K562 (cell line): ENCODE results near the gene MAGT1. TPM values are rescaled to one million over a fixed set of nuclear protein-coding genes. Genes with fewer than 3 reads are reported as not detected.
A peak's percentile ranks its signal among the peaks of the same experiment; 100 is the strongest.

Experiments
- ATAC-seq: fragments of 200-7000 bp; cut with Tn5 transposase; 3 replicates; pipeline ENCODE4 v1.9.1; 2020; ENCODE audit warnings: moderate library complexity
- BruUV-seq: library from RNA; stranded (reverse); fragments of 400-500 nt; replicated peaks from 2 replicates; lab custom pipeline; 2021; lab: Mats Ljungman, UMichigan
- CTCF ChIA-PET: fragments of 300-600 bp; formaldehyde crosslinking; extraction: SDS; loops from one replicate; lab custom pipeline; 2021; ENCODE audit warnings: low intra/inter-chr PET ratio; lab: Yijun Ruan, JAX
- POLR2A ChIA-PET: fragments of 300-600, 350-650 bp; sonication (Branson Sonifier 250); formaldehyde crosslinking; extraction: SDS; loops from one replicate; lab custom pipeline; 2021; ENCODE audit warnings: antibody characterized with exemption, inconsistent platforms; lab: Yijun Ruan, JAX
- DNase-seq, 4 experiments: peaks; one replicate each; pipeline versions ENCODE4 v3.0.0 to v3.0.0-alpha.2; 2011 to 2018; ENCODE audit warnings: low spot score in 3 of 4, mixed read lengths in 3 of 4; ENCODE audit errors: extremely low read depth in 1 of 4
- FAIRE-seq: peaks from 2 replicates; lab custom pipeline; 2011; peaks lifted over from hg19 to GRCh38; lab: Jason Lieb, UNC
- H2AFZ ChIP-seq: 2 replicates; pipeline ENCODE4 v1.6.0; 2011; ENCODE audit warnings: low read depth, low read length, control low read depth, inconsistent platforms
- H3K27ac ChIP-seq: fragments of 200-600 bp; 3 replicates; pipeline ENCODE4 v1.8.0; 2011; ENCODE audit warnings: low read depth, mild to moderate bottlenecking, control low read depth, inconsistent platforms, low read length, moderate library complexity, mixed read lengths; ENCODE audit errors: extremely low read depth
- H3K27me3 ChIP-seq, 2 experiments: fragments of 300-600 bp in 1 of 2; 2 replicates in 1 of 2; 3 replicates in 1 of 2; pipeline versions ENCODE4 v1.6.0 to v1.8.0; 2011; ENCODE audit warnings: inconsistent platforms in 2 of 2, low read length in 2 of 2, mild to moderate bottlenecking in 1 of 2, mixed read lengths in 1 of 2, moderate library complexity in 1 of 2; ENCODE audit not compliant: control insufficient read depth in 2 of 2, insufficient read depth in 2 of 2
- H3K36me3 ChIP-seq: fragments of 300-600 bp; 3 replicates; pipeline ENCODE4 v1.8.0; 2011; ENCODE audit warnings: mild to moderate bottlenecking, low read length, inconsistent platforms; ENCODE audit not compliant: control insufficient read depth, insufficient read depth
- H3K4me1 ChIP-seq, 2 experiments: fragments of 200-600 bp in 1 of 2; replicated peaks in 1 of 2; 2 replicates in 1 of 2; 3 replicates in 1 of 2; pipeline versions ENCODE4 v1.5.1 to v1.8.0; 2011; ENCODE audit warnings: inconsistent platforms in 2 of 2, low read length in 2 of 2, mild to moderate bottlenecking in 1 of 2, mixed read lengths in 1 of 2, moderate library complexity in 1 of 2; ENCODE audit not compliant: control insufficient read depth in 2 of 2, insufficient read depth in 2 of 2
- H3K4me2 ChIP-seq: 2 replicates; pipeline ENCODE4 v1.6.1; 2011; ENCODE audit warnings: low read length, control low read depth, inconsistent platforms, mixed read lengths; ENCODE audit not compliant: insufficient read depth
- H3K4me3 ChIP-seq: fragments of 200-600 bp; sonication (generic), shearing (Covaris generic); 2 replicates; pipeline ENCODE4 v1.5.1; 2016; ENCODE audit warnings: control low read depth, inconsistent platforms
- H3K79me2 ChIP-seq: fragments of 200-600 bp; 3 replicates; pipeline ENCODE4 v1.8.0; 2011; ENCODE audit warnings: low read length, inconsistent platforms; ENCODE audit not compliant: control insufficient read depth, insufficient read depth
- H3K9ac ChIP-seq, 2 experiments: 2 replicates each; pipeline versions ENCODE4 v1.6.0 to v1.6.1; 2011; ENCODE audit warnings: low read depth in 2 of 2, low read length in 2 of 2, control low read depth in 1 of 2, inconsistent platforms in 1 of 2, mild to moderate bottlenecking in 1 of 2, mixed read lengths in 1 of 2; ENCODE audit not compliant: insufficient read depth in 1 of 2
- H3K9me1 ChIP-seq: one replicate; pipeline ENCODE4 v1.6.0; 2011; ENCODE audit warnings: inconsistent platforms, mild to moderate bottlenecking, low read length, moderate library complexity; ENCODE audit not compliant: control insufficient read depth, insufficient read depth
- H3K9me3 ChIP-seq: replicated peaks from 2 replicates; pipeline ENCODE4 v1.5.1; 2011; ENCODE audit warnings: low read depth, low read length, inconsistent platforms; ENCODE audit not compliant: control insufficient read depth, insufficient read depth
- H4K20me1 ChIP-seq: replicated peaks from 2 replicates; pipeline ENCODE4 v1.6.1; 2011; ENCODE audit warnings: low read length, inconsistent platforms, mixed read lengths; ENCODE audit not compliant: control insufficient read depth, insufficient read depth
- ARID1B ChIP-seq: fragments of 450-650 bp; IDR thresholded peaks from 2 replicates; pipeline ENCODE4 v1.6.1; 2016; ENCODE audit warnings: antibody characterized with exemption, mild to moderate bottlenecking, inconsistent platforms
- CBFA2T2 ChIP-seq: fragments of 450-650 bp; conservative IDR thresholded peaks from 2 replicates; pipeline ENCODE4 v1.6.1; 2017; ENCODE audit warnings: mild to moderate bottlenecking
- CBFA2T3 ChIP-seq: fragments of 450-650 bp; IDR thresholded peaks from 2 replicates; pipeline ENCODE4 v1.6.1; 2017
- DPF2 ChIP-seq: fragments of 450-650 bp; IDR thresholded peaks from 2 replicates; pipeline ENCODE4 v1.6.1; 2016
- FOXJ2 ChIP-seq: fragments of 200-800 bp; sonication (Bioruptor generic); IDR thresholded peaks from 2 replicates; pipeline ENCODE4 v1.6.1; 2016; ENCODE audit warnings: missing genetic modification characterization, missing compliant biosample characterization
- FOXK2 ChIP-seq, 2 experiments: fragments of 450-650 bp; IDR thresholded peaks in 1 of 2; conservative IDR thresholded peaks in 1 of 2; 2 replicates each; pipeline ENCODE4 v1.6.1; 2016; ENCODE audit warnings: low read depth in 2 of 2, mild to moderate bottlenecking in 1 of 2
- KDM1A ChIP-seq, 2 experiments: fragments of 450-650 bp; IDR thresholded peaks; 2 replicates each; pipeline ENCODE4 v1.6.1; 2016; ENCODE audit warnings: mild to moderate bottlenecking in 2 of 2
- MEIS2 ChIP-seq: fragments of 450-650 bp; IDR thresholded peaks from 2 replicates; pipeline ENCODE4 v1.6.1; 2014; ENCODE audit warnings: mild to moderate bottlenecking; ENCODE audit not compliant: partially characterized antibody
- NCOR1 ChIP-seq: fragments of 450-650 bp; IDR thresholded peaks from 2 replicates; pipeline ENCODE4 v1.6.1; 2016; ENCODE audit warnings: mild to moderate bottlenecking, moderate library complexity
- NFE2 ChIP-seq: IDR thresholded peaks from 2 replicates; pipeline ENCODE4 v1.6.1; 2014; ENCODE audit warnings: antibody characterized with exemption, low read depth
- PBX2 ChIP-seq, 2 experiments: IDR thresholded peaks in 1 of 2; conservative IDR thresholded peaks in 1 of 2; 2 replicates each; pipeline ENCODE4 v1.6.1; 2016; ENCODE audit warnings: low read depth in 2 of 2, mild to moderate bottlenecking in 1 of 2, missing compliant biosample characterization in 1 of 2, missing genetic modification characterization in 1 of 2, moderate library complexity in 1 of 2
- SIN3A ChIP-seq, 2 experiments: fragments of 150-350 bp in 1 of 2; IDR thresholded peaks; 2 replicates each; pipeline ENCODE4 v1.6.1; 2011 to 2016; ENCODE audit warnings: borderline replicate concordance in 2 of 2, low read depth in 2 of 2, low read length in 2 of 2, mild to moderate bottlenecking in 2 of 2, moderate library complexity in 2 of 2; ENCODE audit not compliant: control insufficient read depth in 1 of 2
- SMARCA4 ChIP-seq: fragments of 450-650 bp; IDR thresholded peaks from 2 replicates; pipeline ENCODE4 v1.6.1; 2016
- TAL1 ChIP-seq: fragments of 450-650 bp; IDR thresholded peaks from 2 replicates; pipeline ENCODE4 v1.6.1; 2016; ENCODE audit warnings: mild to moderate bottlenecking
- TEAD4 ChIP-seq, 2 experiments: sonication (generic) in 1 of 2; formaldehyde crosslinking in 1 of 2; IDR thresholded peaks; 2 replicates each; pipeline versions ENCODE4 v1.6.1 to v1.8.0; 2012 to 2022; ENCODE audit warnings: borderline replicate concordance in 1 of 2, inconsistent platforms in 1 of 2, low read length in 1 of 2, mild to moderate bottlenecking in 1 of 2, missing genetic modification reagents in 1 of 2
- ZFP30 ChIP-seq: fragments of 250-450 bp; sonication (Bioruptor Pico); IDR thresholded peaks from 2 replicates; pipeline ENCODE4 v1.8.0; 2022; ENCODE audit warnings: moderate library complexity, mild to moderate bottlenecking, inconsistent platforms, borderline replicate concordance
- ZNF584 ChIP-seq: fragments of 200-800 bp; sonication (Bioruptor generic); IDR thresholded peaks from 2 replicates; pipeline ENCODE4 v1.6.1; 2016; ENCODE audit warnings: low read depth, mild to moderate bottlenecking, missing genetic modification characterization, missing compliant biosample characterization
- WGBS: fragments of 100-300 bp; shearing (Covaris generic); methylation state at CpG from one replicate; pipeline ENCODE4 v1.1.6; 2016; ENCODE audit warnings: low coverage, mixed read lengths; ENCODE audit not compliant: insufficient coverage; ENCODE audit errors: missing lambda C conversion rate; 5-methylcytosine and 5-hydroxymethylcytosine counted together
- in situ Hi-C: fragments of 300-500 bp; cut with MboI; formaldehyde crosslinking; loops from 4 replicates; pipeline ENCODE4 v1.15.0; 2018; ENCODE audit warnings: inconsistent platforms, mixed read lengths
- intact Hi-C: fragments of 100-400 bp; cut with micrococcal nuclease; formaldehyde crosslinking; loops from 2 replicates; pipeline ENCODE4 v1.14.2; 2022
- polyA plus RNA-seq, 8 experiments: library from polyadenylated mRNA; depleted of rRNA in 4 of 8; stranded (reverse) in 5 of 8; unstranded in 3 of 8; fragments of >200 nt; fragmentation: Nextera tagmentation in 2 of 8; fragmentation: Illumina TruSeq in 1 of 8; extraction: Ambion mirVana in 2 of 8; extraction: Trizol in 1 of 8; gene quantifications; 2 replicates each; pipeline versions ENCODE4 v1.2.1 to v1.2.3, GENCODE V29; 2011 to 2014; ENCODE audit warnings: inconsistent platforms in 1 of 8, missing spikeins in 1 of 8
- total RNA-seq, 7 experiments: library from RNA; depleted of rRNA in 6 of 7; stranded (reverse); fragments of >200 nt in 6 of 7; fragmentation: Illumina TruSeq in 2 of 7; extraction: Trizol in 2 of 7; gene quantifications; 2 replicates each; pipeline versions ENCODE4 v1.2.1 to v1.2.3, GENCODE V29; 2011 to 2021; ENCODE audit warnings: low replicate concordance in 1 of 7

The MAGT1 gene
- total and polyA plus RNA-seq, 9 of the 15 experiments (the other 6 are each of a cell fraction or from before 2014, with no cell fraction given): 15.5 to 46.2 (median 28.8) TPM

GRCh38 chrX:77924320-77924859 is 29.2 kb upstream of the MAGT1 start:
- Histone ChIP-seq H3K4me2 (peak overlapping the region; percentile 25; the same call in 1 of the 2 replicates), H3K9ac (peak overlapping the region; percentile 7 to 17; a peak in 2 of 4 replicates), H3K9me1 (no peaks in the 10 kb centered on the region), H2AFZ (no peak overlapping the region), H3K4me1 (peaks cover 4% of the 10 kb centered on the region in 2 experiments; a peak in 3 of 5 replicates), H3K27me3 (no peaks in the 10 kb centered on the region), H3K9me3 (no peaks in the 10 kb centered on the region), H3K4me3 (no peak overlapping the region), H3K27ac (peak overlapping the region; percentile 58; the same call in 2 of the 3 replicates), H3K36me3 (no peaks in the 10 kb centered on the region; the same call in 2 of the 3 replicates), H3K79me2 (peaks cover 90% of the 10 kb centered on the region), H4K20me1 (no peaks in the 10 kb centered on the region)
- ATAC-seq (peak; percentile 51), DNase-seq (no peak), FAIRE-seq (no peak)
- in situ Hi-C loops (no loop called here), intact Hi-C loops (no loop called here)
- TF ChIP-seq NFE2 (0 out of 2 replicates have a peak, but pooled peaks have one; percentile 10), FOXK2 (conservative IDR thresholded peaks at IDR 0.05 in 1 of 2, IDR thresholded peaks at IDR 0.05 in 1 of 2; ENCODE audit: low read depth in 2 of 2) (0 out of 4 replicates have a peak, but pooled peaks of 1 of the 2 experiments have one; percentile 42), SMARCA4 (peak; percentile 41; the same call in 1 of the 2 replicates), CBFA2T2 (peak; percentile 51), PBX2 (CRISPR knock-in tag; IDR thresholded peaks at IDR 0.05; ENCODE audit: low read depth) (no peak), PBX2 (tag; conservative IDR thresholded peaks at IDR 0.05; ENCODE audit: low read depth) (0 out of 2 replicates have a peak, but pooled peaks have one; percentile 29), ZNF584 (CRISPR knock-in tag) (no peak), SIN3A (IDR thresholded peaks at IDR 0.05; ENCODE audit: borderline replicate concordance in 2 of 2, control insufficient read depth in 1 of 2, low read depth in 2 of 2, low read length in 2 of 2) (no peak), ARID1B (peak; percentile 47), NCOR1 (peak; percentile 43; the same call in 1 of the 2 replicates), ZFP30 (no peak), KDM1A (IDR thresholded peaks at IDR 0.05) (peak; percentile 18 to 34; a peak in 1 of 4 replicates), TAL1 (peak; percentile 19; the same call in 1 of the 2 replicates), MEIS2 (peak; percentile 75), DPF2 (peak; percentile 27; the same call in 1 of the 2 replicates), TEAD4 (IDR thresholded peaks at IDR 0.05; ENCODE audit: low read length) (peak; percentile 36), TEAD4 (CRISPR knock-in tag; IDR thresholded peaks at IDR 0.05; ENCODE audit: borderline replicate concordance) (no peak), CBFA2T3 (peak; percentile 68), FOXJ2 (tag) (no peak)
- BruUV-seq: TSS peak; percentile 19
- POLR2A ChIA-PET: no interaction called here
- CTCF ChIA-PET: no interaction called here
- 5% methylated on average over 8 of the region's 8 CpGs for WGBS
